Suprapubic skin (tissue), 4 donors: ENCODE results near the gene CR1L. TPM values are rescaled to one million over a fixed set of nuclear protein-coding genes. Genes with fewer than 3 reads are reported as not detected.
"Not testable (repeated sequence)": the region's sequence is repeated elsewhere in the genome, so short reads cannot be mapped to it uniquely, and the experiment has no call there.

Source experiments
- DNase-seq, 2 donors: peaks; one replicate each; pipeline ENCODE4 v3.0.0-alpha.2; 2019; ENCODE audit warnings: low spot score in 2 of 2
- H3K27ac ChIP-seq: fragments of 200-600 bp; sonication (generic); one replicate; pipeline ENCODE4 v1.5.1; 2019
- H3K27me3 ChIP-seq: fragments of 200-600 bp; sonication (generic); one replicate; pipeline ENCODE4 v1.5.1; 2019
- H3K36me3 ChIP-seq: fragments of 200-600 bp; sonication (generic); one replicate; pipeline ENCODE4 v1.5.1; 2019
- H3K4me1 ChIP-seq: fragments of 200-600 bp; sonication (generic); one replicate; pipeline ENCODE4 v1.5.1; 2019
- H3K4me3 ChIP-seq: fragments of 200-600 bp; sonication (generic); one replicate; pipeline ENCODE4 v1.5.1; 2019; ENCODE audit warnings: mild to moderate bottlenecking
- H3K9me3 ChIP-seq: fragments of 200-600 bp; sonication (generic); one replicate; pipeline ENCODE4 v1.5.1; 2019
- CTCF ChIP-seq, 2 donors: fragments of 200-600 bp in 1 of 2; fragments of 450-650 bp in 1 of 2; sonication (generic) in 1 of 2; IDR thresholded peaks; one replicate each; pipeline ENCODE4 v1.5.1; 2016 to 2019; ENCODE audit warnings: antibody characterized with exemption in 2 of 2, mild to moderate bottlenecking in 1 of 2, moderate library complexity in 1 of 2
- EP300 ChIP-seq: sonication (generic); formaldehyde crosslinking; IDR thresholded peaks from one replicate; pipeline ENCODE4 v1.6.1; 2017; ENCODE audit warnings: antibody characterized with exemption
- POLR2A ChIP-seq, 2 donors: fragments of 450-650 bp; IDR thresholded peaks; one replicate each; pipeline ENCODE4 v1.6.1; 2017; ENCODE audit warnings: antibody characterized with exemption in 2 of 2, mild to moderate bottlenecking in 2 of 2, moderate library complexity in 2 of 2
- POLR2AphosphoS5 ChIP-seq, 3 donors: sonication (generic); formaldehyde crosslinking; IDR thresholded peaks; one replicate each; pipeline ENCODE4 v1.6.1; 2017; ENCODE audit warnings: antibody characterized with exemption in 3 of 3
- whole genome bisulfite sequencing: methylation state at CpG from one replicate; pipeline ENCODE4 v1.1.5; 2018; 5-methylcytosine and 5-hydroxymethylcytosine counted together
- total RNA-seq, 4 donors: library from RNA; depleted of rRNA; stranded (reverse); fragments of >200 nt; gene quantifications; one replicate each; pipeline ENCODE4 v1.1.0, GENCODE V29; 2016

The CR1L gene
- total RNA-seq, 4 donors from 2014 or later: not detected

- no peak for TF ChIP-seq EP300
- TF ChIP-seq CTCF (IDR thresholded peaks at IDR 0.05): no peak
- no peak for TF ChIP-seq POLR2A (IDR thresholded peaks at IDR 0.05)
- TF ChIP-seq POLR2AphosphoS5 (IDR thresholded peaks at IDR 0.05): no peak
- Histone ChIP-seq H3K4me1 (no peaks in the 10 kb centered on the region), H3K36me3 (peaks cover 77% of the 10 kb centered on the region), H3K27me3 (no peaks in the 10 kb centered on the region), H3K4me3 (no peak overlapping the region), H3K27ac (no peak overlapping the region), H3K9me3 (no peaks in the 10 kb centered on the region)
- DNase-seq: no peak
- WGBS: 90% methylated on average over 10 of the region's 13 CpGs
Observed at GRCh38 chr1:207762622-207763021, 117.7 kb downstream of the CR1L start.

GRCh38 chr1:207763091-207763490, 118.2 kb downstream of the CR1L start:
- peaks cover 72% of the 10 kb centered on the region for H3K36me3 ChIP-seq
- H3K9me3 ChIP-seq: no peaks in the 10 kb centered on the region
- WGBS: 92% methylated on average over 7 of the region's 10 CpGs
- TF ChIP-seq POLR2A (IDR thresholded peaks at IDR 0.05): no peak
- no peak for TF ChIP-seq EP300
- TF ChIP-seq CTCF (IDR thresholded peaks at IDR 0.05): no peak
- no peak for TF ChIP-seq POLR2AphosphoS5 (IDR thresholded peaks at IDR 0.05)
- DNase-seq: no peak
- no peaks in the 10 kb centered on the region for H3K4me1 ChIP-seq
- no peak overlapping the region for H3K27ac ChIP-seq
- H3K4me3 ChIP-seq: no peak overlapping the region
- no peaks in the 10 kb centered on the region for H3K27me3 ChIP-seq

GRCh38 chr1:207763972-207764371, 119.0 kb downstream of the CR1L start:
- no peak for DNase-seq
- Histone ChIP-seq H3K27me3 (no peaks in the 10 kb centered on the region), H3K4me1 (no peaks in the 10 kb centered on the region), H3K27ac (no peak overlapping the region), H3K4me3 (no peak overlapping the region), H3K36me3 (peaks cover 69% of the 10 kb centered on the region), H3K9me3 (no peaks in the 10 kb centered on the region)
- TF ChIP-seq CTCF (IDR thresholded peaks at IDR 0.05): no peak
- TF ChIP-seq POLR2A (IDR thresholded peaks at IDR 0.05): no peak
- no peak for TF ChIP-seq EP300
- no peak for TF ChIP-seq POLR2AphosphoS5 (IDR thresholded peaks at IDR 0.05)
- 87% methylated on average over 9 of the region's 9 CpGs for WGBS

- DNase-seq: no peak
- Histone ChIP-seq H3K4me1 (no peaks in the 10 kb centered on the region), H3K4me3 (no peak overlapping the region), H3K27ac (no peak overlapping the region), H3K27me3 (no peaks in the 10 kb centered on the region), H3K9me3 (no peaks in the 10 kb centered on the region), H3K36me3 (peaks cover 56% of the 10 kb centered on the region)
- 64% methylated on average over 1 of the region's 1 CpG for WGBS
- TF ChIP-seq CTCF (IDR thresholded peaks at IDR 0.05): no peak
- no peak for TF ChIP-seq POLR2AphosphoS5 (IDR thresholded peaks at IDR 0.05)
- TF ChIP-seq EP300: no peak
Observed at GRCh38 chr1:207766569-207766968, 121.6 kb downstream of the CR1L start.

- not testable (repeated sequence) for DNase-seq, H3K4me1 ChIP-seq, H3K9me3 ChIP-seq, H3K27ac ChIP-seq, H3K27me3 ChIP-seq, H3K4me3 ChIP-seq
- 97% methylated on average over 4 of the region's 4 CpGs for WGBS
- H3K36me3 ChIP-seq: peaks cover 30% of the 10 kb centered on the region
Observed at GRCh38 chr1:207770514-207770913, 125.6 kb downstream of the CR1L start.

Other genes with a start within 250 kb of the CR1L start
- not detected for gene CR2, start 190.8 kb upstream of the CR1L start, total RNA-seq
- 1 to 10 TPM in 1 of 4 donors, under 1 TPM in 3; 0.56 to 1.0 (median 0.66) TPM for gene CR1, start 149.0 kb upstream of the CR1L start, total RNA-seq
- gene CD46, start 106.9 kb downstream of the CR1L start, total RNA-seq: 100 to 1,000 TPM in 2 of 4 donors, 10 to 100 TPM in 2; 89.7 to 259 (median 108) TPM